Heart right ventricle (tissue), 16 donors: ENCODE data around the gene SRMS. TPM values are rescaled to one million over a fixed set of nuclear protein-coding genes. Genes with fewer than 3 reads are reported as not detected.

Source experiments
- ATAC-seq, 8 donors: fragments of 200-7000 bp; cut with Tn5 transposase; one replicate each; pipeline ENCODE4 v1.9.1; 2020; ENCODE audit warnings: mild to moderate bottlenecking in 8 of 8, moderate library complexity in 8 of 8, moderate number of reproducible peaks in 1 of 8
- DNase-seq, 2 donors: peaks; one replicate each; pipeline ENCODE4 v3.0.0-alpha.2; 2020
- H3K27ac ChIP-seq, 10 donors: fragments of 200-600 bp; sonication (generic) in 2 of 10; one replicate each; pipeline versions ENCODE4 v1.5.0 to v1.8.0; 2020 to 2022; ENCODE audit warnings: mild to moderate bottlenecking in 3 of 10
- H3K27me3 ChIP-seq, 7 donors: fragments of 200-600 bp; one replicate each; pipeline ENCODE4 v1.8.0; 2021 to 2022; ENCODE audit warnings: mild to moderate bottlenecking in 2 of 7
- H3K36me3 ChIP-seq, 9 donors: fragments of 200-600 bp; sonication (generic) in 1 of 9; one replicate each; pipeline versions ENCODE4 v1.5.0 to v1.8.0; 2020 to 2022; ENCODE audit warnings: mild to moderate bottlenecking in 2 of 9
- H3K4me1 ChIP-seq, 9 donors: fragments of 200-600 bp; sonication (generic) in 1 of 9; one replicate each; pipeline versions ENCODE4 v1.5.0 to v1.8.0; 2020 to 2022; ENCODE audit warnings: mild to moderate bottlenecking in 4 of 9
- H3K4me3 ChIP-seq, 10 donors: fragments of 200-600 bp; sonication (generic) in 2 of 10; one replicate each; pipeline versions ENCODE4 v1.5.0 to v1.8.0; 2020 to 2022; ENCODE audit warnings: mild to moderate bottlenecking in 7 of 10, moderate library complexity in 2 of 10
- H3K9me3 ChIP-seq, 11 donors: fragments of 200-600 bp in 10 of 11; sonication (generic) in 2 of 11; one replicate each; pipeline versions ENCODE4 v1.5.0 to v1.8.0; 2013 to 2022; ENCODE audit warnings: mild to moderate bottlenecking in 2 of 11, control low read depth in 1 of 11, moderate library complexity in 1 of 11
- WGBS, 2 donors: extraction: QIAGEN DNeasy Blood & Tissue Kit; methylation state at CpG; one replicate each; pipeline ENCODE4 v1.1.7; 2013; ENCODE audit warnings: inconsistent platforms in 1 of 2; 5-methylcytosine and 5-hydroxymethylcytosine counted together
- intact Hi-C, 10 donors: fragments of 100-400 bp; cut with DNase I; formaldehyde crosslinking; loops; one replicate each; pipeline versions ENCODE4 v1.11.1 to v1.14.2; 2022
- polyA plus RNA-seq, 2 donors: library from polyadenylated mRNA; stranded (reverse); fragments of 200-250 nt; gene quantifications; one replicate each; pipeline ENCODE4 v1.2.3, GENCODE V29; 2013
- total RNA-seq, 10 donors: library from RNA; stranded (reverse); fragmentation: NEBNext Ultra II Directional in 3 of 10; extraction: Animal tissue kit (Norgen Biotek cat#: 25700) in 3 of 10; gene quantifications; one replicate each; pipeline versions ENCODE4 v1.2.1 to v1.2.4, GENCODE V29; 2021 to 2023
- TF ChIP-seq, protein P1 (sequence below), 9 donors: fragments of 200-600 bp; sonication (generic) in 2 of 9; IDR thresholded peaks; one replicate each; pipeline versions ENCODE4 v1.5.0 to v1.8.0; 2021 to 2022; ENCODE audit warnings: antibody characterized with exemption in 9 of 9, mild to moderate bottlenecking in 5 of 9, moderate library complexity in 1 of 9
- donor health status: Arrhythmogenic right ventricular cardiomyopathy.
- donor health status: ischemic (EF 13 %, LVEDD 7.1; RV severe dilation, severe dysfunction).
- donor health status: healthy with polysubstance abuse.
- donor health status: DM: no; HTN: yes; CAD: no.
- donor health status: DM: no; HTN: no; CAD: no.
- donor health status: ischemic (EF 25% LVEDD 6.9; RV normal size, moderate dysfunction).
- donor health status: ischemic (EF 25% LVEDD 5.7; RV mildly dilated, moderate dysfunction).
- donor health status: healthy.
- donor health status: DM: yes; HTN: yes; CAD: no.
- donor health status: Ischemic cardiomyopathy.
- donor health status: ischemic (EF 35%, LVEDD 5.7; RV mildly dilated, moderate dysfunction).
- donor health status: nonischemic (EF 11% LVEDD 7.7; RV severe dilation, severe dysfunction).
- donor health status: DM: yes; HTN: yes; CAD: no.
- donor health status: PGD.
- donor health status: ischemic (EF 29% LVEDD 5.4; RV normal size, mild dysfunction).
- donor health status: nonischemic (EF 23%, LVEDD 6.1; RV moderate dilation, normal function).

Gene SRMS
- total and polyA plus RNA-seq, 12 donors = not detected

DNA sequence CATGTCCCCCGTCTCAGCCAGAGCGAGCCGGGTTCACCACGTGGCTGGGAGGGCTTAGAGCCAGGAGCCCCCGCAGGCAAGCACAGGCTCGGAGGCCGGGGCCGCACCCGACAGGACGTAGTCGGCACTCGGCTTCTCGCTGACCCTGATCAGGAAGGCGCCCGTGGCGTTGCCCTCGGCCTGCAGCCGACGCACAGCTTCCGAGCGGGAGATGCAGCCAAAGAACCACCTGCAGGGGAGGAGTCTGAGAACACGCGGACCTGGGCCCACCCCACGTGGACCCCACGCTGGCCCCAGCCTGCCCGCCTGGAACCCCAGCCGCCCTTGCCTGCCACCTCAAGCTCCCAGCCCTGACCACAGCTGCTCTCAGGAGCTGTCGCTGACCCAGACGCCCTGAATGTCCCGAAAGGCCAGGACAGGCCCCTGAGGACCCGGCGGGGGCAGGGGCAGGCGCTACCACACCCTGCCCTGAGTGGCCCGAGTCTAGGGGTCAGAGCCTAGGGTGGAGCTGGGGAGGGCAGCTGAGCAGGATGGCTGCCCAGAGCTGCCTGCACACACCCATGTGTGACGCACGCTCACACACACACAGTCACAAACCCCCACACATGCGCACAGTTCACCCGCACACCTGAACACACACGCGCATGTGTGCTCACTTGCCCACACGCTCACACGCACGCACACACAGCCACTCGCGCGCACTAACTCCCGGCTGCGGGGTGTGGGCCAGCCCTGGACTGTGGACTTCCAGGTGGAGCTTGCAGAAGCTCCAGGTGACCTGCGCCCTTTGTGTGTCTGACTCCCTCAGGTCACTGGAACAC lies 12.5 kb downstream of the SRMS start:
- ATAC-seq (no peak), DNase-seq (no peak)
- WGBS, 2 donors = 50 to 59% methylated on average over 49 of the region's 49 CpGs
- H3K27ac ChIP-seq = no peak overlapping the region
- no peaks in the 10 kb centered on the region for H3K36me3 ChIP-seq
- H3K4me1 ChIP-seq = peaks cover 0 to 34% (median 16%) of the 10 kb centered on the region in 9 donors
- peaks cover 0 to 38% (median 20%) of the 10 kb centered on the region in 7 donors for H3K27me3 ChIP-seq
- TF ChIP-seq, protein P1, sequence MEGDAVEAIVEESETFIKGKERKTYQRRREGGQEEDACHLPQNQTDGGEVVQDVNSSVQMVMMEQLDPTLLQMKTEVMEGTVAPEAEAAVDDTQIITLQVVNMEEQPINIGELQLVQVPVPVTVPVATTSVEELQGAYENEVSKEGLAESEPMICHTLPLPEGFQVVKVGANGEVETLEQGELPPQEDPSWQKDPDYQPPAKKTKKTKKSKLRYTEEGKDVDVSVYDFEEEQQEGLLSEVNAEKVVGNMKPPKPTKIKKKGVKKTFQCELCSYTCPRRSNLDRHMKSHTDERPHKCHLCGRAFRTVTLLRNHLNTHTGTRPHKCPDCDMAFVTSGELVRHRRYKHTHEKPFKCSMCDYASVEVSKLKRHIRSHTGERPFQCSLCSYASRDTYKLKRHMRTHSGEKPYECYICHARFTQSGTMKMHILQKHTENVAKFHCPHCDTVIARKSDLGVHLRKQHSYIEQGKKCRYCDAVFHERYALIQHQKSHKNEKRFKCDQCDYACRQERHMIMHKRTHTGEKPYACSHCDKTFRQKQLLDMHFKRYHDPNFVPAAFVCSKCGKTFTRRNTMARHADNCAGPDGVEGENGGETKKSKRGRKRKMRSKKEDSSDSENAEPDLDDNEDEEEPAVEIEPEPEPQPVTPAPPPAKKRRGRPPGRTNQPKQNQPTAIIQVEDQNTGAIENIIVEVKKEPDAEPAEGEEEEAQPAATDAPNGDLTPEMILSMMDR (IDR thresholded peaks at IDR 0.05) = no peak
- intact Hi-C loops = loop anchor here in 7 of 10 donors (5.0 to 10.0 kb wide), 5 partner anchors 42 to 437 kb away; partner anchors contain the start of genes TPD52L2 (in 4 of the 7) and ABHD16B (in 3 of the 7)
- H3K9me3 ChIP-seq = no peaks in the 10 kb centered on the region
- no peak overlapping the region for H3K4me3 ChIP-seq

DNA sequence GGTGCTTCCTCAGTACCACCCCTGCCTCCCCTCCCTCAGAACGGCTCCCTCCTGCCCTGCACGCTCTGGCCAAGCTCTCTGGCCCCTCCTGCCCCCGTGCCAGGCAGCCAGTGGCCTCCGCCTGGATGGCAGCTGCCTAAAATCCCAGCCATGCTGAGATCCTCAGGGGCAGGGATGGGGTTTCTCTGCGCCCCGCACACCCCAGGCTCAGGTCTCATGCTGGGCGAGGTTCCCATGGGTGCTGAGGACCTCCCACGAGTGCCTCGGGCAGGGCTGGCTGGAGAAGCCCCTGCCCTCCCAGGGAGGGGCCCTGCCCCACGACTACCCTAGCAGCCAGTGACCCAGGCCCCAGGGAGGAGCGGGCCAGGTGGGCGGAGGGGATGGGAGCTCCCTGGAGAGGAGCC lies 13.1 kb downstream of the SRMS start:
- 53 to 59% methylated on average over 12 of the region's 12 CpGs for WGBS, 2 donors
- ATAC-seq (no peak), DNase-seq (no peak)
- TF ChIP-seq, protein P1 (IDR thresholded peaks at IDR 0.05) = no peak
- Histone ChIP-seq H3K27ac (no peak overlapping the region), H3K36me3 (no peaks in the 10 kb centered on the region), H3K9me3 (no peaks in the 10 kb centered on the region), H3K4me3 (no peak overlapping the region), H3K4me1 (peaks cover 0 to 34% (median 16%) of the 10 kb centered on the region in 9 donors), H3K27me3 (peaks cover 0 to 38% (median 20%) of the 10 kb centered on the region in 7 donors)
- intact Hi-C loops = loop anchor here in 3 of 10 donors (10.0 kb wide), 1 partner anchor 330 kb away; the partner anchor contains the start of genes ABHD16B (in 3 of the 3) and TPD52L2 (in 3 of the 3)

DNA sequence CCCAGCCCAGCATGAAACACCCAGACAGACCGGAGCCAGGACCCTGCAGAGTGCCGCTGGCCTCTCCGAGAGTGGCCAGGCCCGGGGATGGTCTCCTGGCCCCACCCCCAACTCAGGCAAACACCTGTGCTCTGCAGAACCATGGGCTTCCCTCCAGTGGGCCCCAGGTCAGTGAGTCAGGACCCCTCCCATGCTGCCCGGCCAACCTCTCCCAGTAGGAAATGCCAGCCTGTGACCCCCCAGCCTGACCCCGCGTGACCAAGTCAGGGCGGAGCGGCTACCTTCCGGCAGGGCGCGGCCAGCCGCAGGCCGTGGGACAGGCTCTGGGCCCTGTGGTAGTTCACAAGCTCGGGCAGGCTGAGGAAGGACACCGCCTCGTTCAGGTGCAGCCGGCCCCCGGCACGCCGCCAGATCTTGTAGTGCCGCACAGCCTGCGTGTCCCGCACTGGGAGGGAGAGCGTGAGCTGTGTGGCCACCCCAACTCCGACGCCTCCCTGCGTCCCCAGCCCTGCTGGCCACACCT lies 13.6 kb downstream of the SRMS start:
- WGBS, 2 donors = 63 to 76% methylated on average over 28 of the region's 28 CpGs
- DNase-seq = no peak
- intact Hi-C loops = loop anchor here in 3 of 10 donors (10.0 kb wide), 1 partner anchor 331 kb away; the partner anchor contains the start of genes ABHD16B (in 3 of the 3) and TPD52L2 (in 3 of the 3)

DNA sequence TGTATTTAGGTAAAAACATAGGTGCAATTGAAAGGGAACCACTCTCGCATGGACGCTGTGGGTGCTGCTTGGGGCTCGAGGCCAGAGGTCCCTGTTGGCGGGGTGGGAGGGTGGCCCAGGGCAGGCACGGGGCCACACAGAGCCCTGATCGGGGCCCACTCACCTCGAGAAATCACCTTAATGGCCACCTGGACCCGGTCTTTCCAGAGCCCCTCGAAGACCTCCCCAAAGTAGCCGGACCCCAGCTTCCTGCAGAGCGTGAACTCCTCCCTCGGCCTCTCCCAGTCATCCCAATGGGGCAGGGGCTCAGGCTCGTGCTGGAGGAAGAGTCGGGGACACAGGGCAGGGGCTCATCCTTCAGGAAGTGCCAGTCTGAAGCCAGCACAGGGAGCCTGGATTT lies 14.2 kb downstream of the SRMS start:
- H3K27ac ChIP-seq = no peak overlapping the region
- TF ChIP-seq, protein P1 (IDR thresholded peaks at IDR 0.05) = no peak
- ATAC-seq = no peak
- peaks cover 0 to 34% (median 12%) of the 10 kb centered on the region in 9 donors for H3K4me1 ChIP-seq
- intact Hi-C loops = loop anchor here in 3 of 10 donors (10.0 kb wide), 1 partner anchor 331 kb away; the partner anchor contains the start of genes ABHD16B (in 3 of the 3) and TPD52L2 (in 3 of the 3)
- H3K27me3 ChIP-seq = peaks cover 0 to 38% (median 20%) of the 10 kb centered on the region in 7 donors
- no peak overlapping the region for H3K4me3 ChIP-seq
- WGBS, 2 donors = 72 to 79% methylated on average over 14 of the region's 14 CpGs
- no peaks in the 10 kb centered on the region for H3K36me3 ChIP-seq
- DNase-seq = no peak
- H3K9me3 ChIP-seq = no peaks in the 10 kb centered on the region

More for the DNA sequence above, 13.6 kb downstream of the SRMS start:
- peaks cover 0 to 38% (median 20%) of the 10 kb centered on the region in 7 donors for H3K27me3 ChIP-seq
- H3K27ac ChIP-seq = no peak overlapping the region
- H3K36me3 ChIP-seq = no peaks in the 10 kb centered on the region
- ATAC-seq = no peak
- peaks cover 0 to 34% (median 16%) of the 10 kb centered on the region in 9 donors for H3K4me1 ChIP-seq
- H3K4me3 ChIP-seq = no peak overlapping the region
- TF ChIP-seq, protein P1 (IDR thresholded peaks at IDR 0.05) = no peak
- no peaks in the 10 kb centered on the region for H3K9me3 ChIP-seq
